GM21576 (cell line): Measurements from ENCODE around the gene RAB40B.
A peak's percentile ranks its signal among the peaks of the same experiment; 100 is the strongest.

Experiments
- ATAC-seq: cut with Tn5 transposase; IDR thresholded peaks from one replicate; pipeline ENCODE4 v1.9.1; 2021; ENCODE audit warnings: mild to moderate bottlenecking, moderate library complexity; ENCODE audit not compliant: unreplicated experiment

RAB40B gene

DNA sequence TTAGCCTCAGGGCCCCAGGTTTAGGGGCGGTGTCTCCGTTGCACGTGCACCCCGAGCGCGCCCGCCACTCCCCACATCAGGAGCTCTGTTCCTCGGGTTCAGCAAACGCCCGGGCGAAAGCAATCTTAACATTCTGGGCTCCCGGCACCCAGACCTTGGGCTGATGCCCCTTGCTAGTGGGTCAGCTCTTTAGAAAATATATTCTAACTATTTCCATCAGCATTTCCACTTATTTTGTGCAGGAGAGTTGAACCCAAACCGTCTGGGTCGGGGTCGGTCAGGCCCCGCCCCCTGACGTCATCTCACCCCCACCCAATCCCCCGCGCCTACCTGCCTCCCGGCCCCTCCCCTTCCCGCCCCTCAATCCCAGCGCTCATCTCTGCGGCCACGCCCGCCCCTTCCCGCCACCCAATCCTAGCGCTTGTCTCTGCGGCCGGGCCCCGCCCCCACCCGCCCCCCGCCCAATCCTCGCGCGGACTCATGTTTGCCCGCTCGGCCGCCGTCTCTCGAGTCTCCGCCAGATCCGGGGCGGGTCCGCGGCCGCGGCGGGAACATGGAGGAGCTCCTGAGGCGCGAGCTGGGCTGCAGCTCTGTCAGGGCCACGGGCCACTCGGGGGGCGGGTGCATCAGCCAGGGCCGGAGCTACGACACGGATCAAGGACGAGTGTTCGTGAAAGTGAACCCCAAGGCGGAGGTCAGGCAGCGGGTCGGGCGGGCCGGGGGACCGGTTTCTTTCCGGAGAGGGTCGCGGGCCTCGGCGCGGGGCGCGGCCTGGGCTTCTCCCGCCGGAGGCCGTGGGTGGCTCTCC, 17.9 kb upstream of the RAB40B start, which contains the start of gene FN3KRP:
Gene FN3KRP, plus strand, starts transcription at position 504 of the 808 bp plus-strand sequence. Its CDS starts 50 bp downstream, at position 554.
- ATAC-seq: peak; percentile 72

DNA sequence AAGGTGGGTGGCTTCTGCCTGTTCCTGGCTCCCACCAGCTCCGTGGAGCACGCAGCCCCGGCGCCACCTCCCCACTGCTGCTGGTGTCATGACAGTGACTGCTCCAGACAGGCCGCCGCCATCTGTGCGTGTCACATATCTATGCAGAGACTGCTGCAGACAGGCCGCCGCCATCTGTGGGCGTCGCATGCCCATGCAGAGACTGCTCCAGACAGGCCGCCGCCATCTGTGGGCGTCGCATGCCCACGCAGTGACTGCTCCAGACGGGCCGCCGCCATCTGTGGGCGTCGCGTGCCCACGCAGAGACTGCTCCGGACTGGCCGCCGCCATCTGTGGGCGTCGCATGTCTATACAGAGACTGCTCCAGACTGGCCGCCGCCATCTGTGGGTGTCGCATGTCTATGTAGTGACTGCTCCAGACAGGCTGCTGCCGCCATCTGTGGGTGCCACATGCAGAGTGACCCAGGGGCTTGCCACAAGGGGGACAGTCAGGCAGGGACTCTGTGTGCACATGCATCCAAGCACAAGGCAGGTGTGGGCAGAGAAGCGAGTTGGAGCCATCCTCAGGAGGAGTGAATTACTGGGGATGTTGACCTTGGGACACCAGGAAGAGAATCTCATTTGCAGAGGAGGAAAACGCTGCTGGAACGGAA, 14.7 kb upstream of the RAB40B start:
- ATAC-seq: no peak

DNA sequence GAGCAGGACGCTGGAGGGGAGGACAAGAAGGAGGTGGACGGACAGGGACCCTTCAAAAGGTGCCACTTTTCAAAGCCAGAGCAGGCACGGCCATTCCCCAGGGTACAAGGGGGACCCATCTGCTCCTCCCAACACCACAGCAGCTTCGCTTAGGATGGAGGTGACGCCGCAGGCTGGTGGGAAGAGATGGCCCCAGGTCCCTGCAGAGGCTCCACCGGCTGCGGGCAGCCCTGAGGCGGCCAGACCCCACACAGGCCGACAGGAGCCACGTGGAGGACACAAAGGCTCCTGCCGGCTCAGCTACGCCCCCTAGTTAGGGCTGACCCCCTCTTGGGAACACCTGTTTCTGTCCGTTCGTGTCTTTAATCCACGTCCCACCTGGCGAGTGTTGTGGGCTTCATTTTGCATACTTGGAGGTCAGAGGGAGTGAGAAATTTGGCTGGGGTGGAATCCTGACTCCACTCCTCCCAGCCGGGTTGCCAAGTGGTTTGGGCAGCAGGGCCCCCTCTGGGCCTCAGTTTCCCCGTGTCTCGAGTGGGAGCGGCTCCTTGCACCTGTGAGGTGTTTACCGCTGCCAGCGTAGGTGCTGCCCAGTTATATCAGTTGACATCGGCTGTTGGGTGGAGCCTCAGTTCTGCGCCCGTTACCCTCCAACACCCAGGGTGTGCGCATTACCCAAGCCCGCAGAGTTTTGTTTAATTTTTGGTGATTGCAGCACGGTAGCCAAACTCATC, 12.2 kb upstream of the RAB40B start:
- ATAC-seq: no peak

DNA sequence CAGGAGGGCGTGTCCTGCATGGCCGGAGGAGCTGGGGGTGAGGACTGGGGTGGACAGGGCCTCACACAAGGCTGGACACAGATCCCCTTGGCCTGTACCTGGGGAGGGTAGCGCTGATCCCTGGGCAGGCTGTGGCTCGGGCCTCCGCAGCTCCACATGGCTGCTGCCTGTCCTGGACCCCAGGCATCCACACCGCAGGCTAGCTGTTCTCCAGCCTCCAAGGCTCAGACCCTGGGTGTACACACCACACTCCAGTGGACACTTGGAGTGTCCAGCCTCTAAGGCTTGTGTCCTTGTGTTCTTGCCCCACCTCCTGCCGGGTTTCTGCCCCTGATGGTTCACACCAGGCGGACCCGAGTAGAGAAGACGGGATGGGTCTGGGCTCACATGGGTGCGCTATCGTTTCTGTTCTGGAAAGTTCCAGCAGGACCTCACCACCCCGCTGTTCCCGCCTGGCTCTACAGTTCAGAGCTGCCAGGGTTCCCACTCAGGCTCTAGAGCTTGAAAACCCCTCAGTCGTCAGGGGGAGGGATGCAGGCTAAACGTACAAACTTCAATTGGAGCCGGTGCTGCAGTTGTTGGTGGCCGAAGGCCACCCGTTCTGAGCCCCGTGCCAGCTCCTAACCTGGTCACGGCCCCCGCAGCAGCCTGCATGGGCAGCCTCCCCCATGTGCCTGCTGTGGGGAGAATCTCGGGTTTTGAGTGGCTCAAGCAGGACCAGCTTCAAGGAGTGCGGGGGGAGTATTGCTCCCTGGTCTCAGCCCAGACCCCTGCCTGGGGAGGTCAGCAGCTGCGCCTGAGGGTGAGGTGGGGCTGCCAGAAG, 11.4 kb upstream of the RAB40B start:
- no peak for ATAC-seq

DNA sequence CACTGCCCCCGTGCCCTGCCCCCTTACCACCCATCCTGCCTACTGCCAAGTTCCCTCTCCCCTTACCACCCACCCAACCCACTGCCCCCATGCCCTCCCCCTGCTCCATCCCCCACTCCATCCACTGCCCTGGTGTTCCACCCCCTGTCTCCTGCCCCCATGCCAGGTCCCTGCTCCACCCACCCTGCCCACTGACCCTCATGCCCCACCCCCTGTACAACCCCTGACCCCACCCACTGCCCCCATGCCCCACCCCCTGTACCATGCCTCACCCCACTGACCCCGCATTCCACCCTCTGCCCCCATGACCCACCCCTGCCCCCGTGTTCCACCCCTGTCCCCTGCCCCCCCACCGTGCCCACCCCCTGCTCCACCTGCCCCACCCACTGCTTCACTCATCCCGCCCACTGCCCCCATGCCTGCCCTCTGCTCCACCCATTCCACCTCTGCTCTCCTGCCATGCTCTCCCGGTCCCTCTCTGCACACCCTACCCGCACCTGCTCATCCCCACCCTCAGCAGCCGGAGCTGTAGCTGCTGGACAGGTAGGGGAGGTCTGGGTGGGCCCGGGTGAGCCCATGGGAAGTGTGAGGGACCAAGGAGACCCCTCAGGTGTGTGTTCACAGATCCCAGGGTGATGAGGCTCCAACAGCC, 10.7 kb upstream of the RAB40B start:
- no peak for ATAC-seq

DNA sequence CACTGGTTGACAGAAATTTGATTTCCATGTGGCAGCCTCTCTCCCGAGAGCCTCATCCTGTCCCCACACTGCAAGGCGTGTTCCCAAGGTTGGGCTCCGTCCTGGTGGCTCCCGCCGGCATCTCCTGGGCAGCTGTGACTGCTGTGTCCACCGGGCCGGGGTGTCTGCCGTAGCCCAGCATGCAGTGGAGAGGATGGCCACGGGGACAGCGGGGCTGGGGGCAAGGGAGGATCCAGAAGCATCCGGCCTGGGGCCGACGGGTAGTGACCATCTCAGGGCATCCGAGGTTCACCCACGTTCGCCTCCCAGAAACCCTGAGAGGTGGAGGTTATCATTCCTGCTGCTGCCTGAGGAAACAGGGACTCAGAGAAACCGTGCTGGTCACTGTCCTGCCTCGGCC, 7.3 kb upstream of the RAB40B start:
- no peak for ATAC-seq

DNA sequence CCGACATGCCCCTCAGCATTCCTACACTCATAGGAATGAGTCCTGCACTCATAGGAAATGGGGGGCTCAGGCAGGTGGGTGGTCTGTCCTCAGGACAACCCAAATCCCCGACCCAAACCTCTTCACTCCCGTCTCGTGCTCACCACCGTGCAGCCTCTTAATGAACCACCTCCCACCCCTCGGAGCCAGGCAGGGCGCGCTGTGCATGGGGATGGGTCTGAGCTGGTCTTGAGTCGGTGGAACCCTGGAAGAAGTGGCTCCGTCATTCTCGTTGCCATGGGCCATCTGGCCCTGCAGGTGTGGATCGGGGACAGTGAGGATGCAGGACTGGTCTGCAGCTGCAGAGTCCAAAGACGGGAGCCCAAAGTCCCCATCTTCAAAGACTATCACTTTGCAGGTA, 6.4 kb upstream of the RAB40B start:
- ATAC-seq: no peak

DNA sequence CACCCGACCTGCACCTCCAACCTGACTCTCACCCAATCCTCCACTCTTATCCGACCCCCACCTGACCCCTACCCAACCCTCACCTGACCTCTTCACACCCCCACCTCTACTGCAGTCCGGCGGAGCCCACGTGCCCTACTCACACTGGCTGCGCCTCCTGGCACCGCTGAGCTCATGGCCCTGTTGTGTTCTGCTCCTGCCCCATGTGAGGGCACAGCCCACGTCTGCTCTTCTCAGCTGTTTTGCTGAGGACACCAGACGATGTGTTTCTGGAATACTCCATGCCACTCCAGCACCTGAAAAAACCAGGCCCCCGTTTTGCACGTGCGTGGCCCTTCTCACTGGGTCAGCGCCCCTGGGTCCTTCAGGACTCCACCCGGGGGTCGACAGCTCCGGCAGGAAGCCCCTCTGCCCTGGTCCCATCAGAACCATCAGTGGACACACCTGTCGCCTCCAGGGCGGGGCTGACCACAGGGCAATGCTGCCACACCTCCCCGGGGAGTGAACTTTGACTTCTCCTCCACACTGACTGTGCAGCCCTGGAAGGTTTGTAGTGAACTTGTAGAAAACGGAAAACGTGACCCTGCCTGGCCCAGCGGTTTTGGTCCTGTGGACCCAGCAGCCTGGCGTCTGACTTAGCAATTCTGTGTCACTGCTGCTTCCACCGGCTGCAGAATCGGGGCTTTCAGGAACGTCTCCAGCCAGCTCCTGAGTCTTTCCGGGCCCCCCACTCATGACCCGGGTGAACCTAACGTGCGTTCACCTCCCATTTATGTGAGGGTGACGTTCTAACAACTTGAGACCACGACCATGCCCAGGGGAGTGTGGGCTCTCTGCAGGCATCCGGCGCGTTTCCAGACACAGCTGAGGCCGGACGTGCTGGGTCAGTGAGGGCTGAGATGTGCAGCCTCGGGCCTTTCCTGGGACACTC, 5.7 kb upstream of the RAB40B start:
- no peak for ATAC-seq

DNA sequence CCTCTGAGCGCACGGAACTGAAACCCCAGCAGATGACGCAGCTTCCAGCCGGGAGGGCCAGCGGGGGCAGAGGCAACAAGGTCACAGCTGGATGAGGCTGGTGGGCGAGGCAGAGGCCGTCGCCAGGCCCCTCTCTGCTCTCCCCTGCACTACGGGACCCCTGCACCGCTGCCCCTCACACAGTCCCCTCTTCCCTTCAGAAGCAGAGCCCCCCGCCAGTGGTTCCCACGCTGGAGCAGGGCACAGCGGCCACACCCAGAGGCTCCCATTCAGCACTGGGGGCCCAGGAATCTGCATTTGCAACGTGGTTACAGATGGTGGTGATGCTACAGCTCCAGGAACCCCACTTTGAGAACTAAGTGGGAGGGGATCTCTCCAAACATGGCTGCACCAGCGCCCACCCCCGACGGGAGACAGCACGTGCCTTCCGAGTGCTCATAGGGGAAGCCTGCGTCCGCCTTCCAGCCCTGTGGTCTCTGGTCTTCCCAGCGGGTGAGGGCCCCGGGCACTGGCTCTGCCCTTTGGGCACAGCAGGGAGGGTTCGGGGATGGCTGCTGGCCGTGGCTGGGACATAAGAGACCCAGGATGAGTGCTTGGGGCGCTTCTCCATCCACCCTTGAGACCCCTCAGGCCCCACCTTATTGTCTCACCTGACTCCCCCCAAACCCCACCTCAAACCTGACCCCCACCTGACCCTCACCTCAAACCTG, 4.7 kb upstream of the RAB40B start:
- ATAC-seq: no peak

DNA sequence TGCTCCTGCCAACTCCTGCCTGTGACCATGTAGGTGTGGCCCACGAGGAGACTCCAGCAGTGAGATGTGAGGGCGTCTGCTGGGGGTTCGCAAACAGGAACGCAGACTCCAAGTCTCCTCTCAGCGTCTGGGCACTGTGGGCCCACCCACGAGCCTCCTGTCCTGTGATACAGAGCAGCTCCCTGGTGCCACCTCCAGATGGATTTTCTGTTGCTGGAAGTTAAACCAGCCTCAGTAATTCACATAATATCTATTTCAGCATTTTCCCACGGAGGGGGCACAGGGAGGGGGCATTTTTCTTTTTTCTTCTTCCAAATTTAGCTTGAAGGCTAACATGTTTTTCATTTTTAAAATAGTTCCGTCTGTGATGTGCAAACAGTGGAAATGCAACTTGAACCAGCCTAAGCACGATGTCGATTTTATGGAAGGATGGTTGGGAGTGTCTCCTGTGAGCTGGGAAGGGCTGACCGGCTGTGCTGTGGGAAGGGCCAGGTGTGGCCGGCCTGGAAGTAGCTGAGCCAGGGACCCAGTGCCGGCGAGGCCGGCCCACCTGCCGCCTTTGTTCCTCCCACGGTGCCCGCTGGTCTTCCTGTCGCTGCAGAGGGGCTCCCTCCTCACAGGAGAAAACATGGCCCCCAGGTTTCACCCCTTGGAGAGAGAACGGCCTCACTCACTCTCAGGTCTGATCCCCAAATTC, 3.9 kb upstream of the RAB40B start:
- ATAC-seq: no peak

DNA sequence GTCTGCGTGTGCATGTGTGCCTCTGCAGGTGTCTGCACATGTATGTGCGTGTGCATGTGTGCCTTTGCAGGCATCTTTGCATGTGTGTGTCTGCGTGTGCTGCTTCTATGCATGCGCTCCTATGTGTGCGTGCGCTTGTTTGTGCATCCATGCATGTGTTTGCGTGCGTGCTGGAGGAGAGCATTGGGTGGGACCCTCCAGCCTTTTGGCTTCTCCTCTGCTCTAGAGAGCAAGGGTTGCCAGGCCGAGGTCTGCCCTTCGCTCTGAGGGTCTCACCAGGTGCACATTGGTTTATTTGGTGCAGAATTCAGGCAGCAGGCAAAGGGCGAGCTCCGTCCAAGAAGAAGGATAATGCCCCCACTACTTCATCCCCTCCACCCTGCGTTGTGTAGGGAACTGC, 1.1 kb upstream of the RAB40B start:
- no peak for ATAC-seq

DNA sequence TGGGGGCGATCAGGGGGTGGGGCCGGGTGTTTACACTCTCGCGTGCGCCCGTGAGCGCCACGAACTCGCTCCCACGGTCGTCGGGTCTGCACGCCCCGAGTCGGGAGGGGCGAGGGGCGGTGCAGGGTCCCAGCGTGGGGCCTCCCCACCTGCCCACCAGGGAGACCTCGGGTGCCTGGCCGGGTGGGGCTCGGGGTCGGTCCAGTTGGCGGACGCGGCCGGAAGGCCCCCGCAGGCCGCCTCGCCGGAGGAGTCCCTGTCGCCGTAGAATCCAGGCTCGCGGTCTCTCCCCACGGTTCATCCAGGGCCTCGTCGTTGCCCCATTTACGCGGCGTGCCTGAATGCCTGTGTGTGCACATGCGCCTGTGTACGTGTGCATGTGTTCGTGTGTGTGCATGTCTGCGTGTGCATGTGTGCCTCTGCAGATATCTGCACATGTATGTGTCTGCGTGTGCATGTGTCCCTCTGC, 510 bp upstream of the RAB40B start:
- peak; percentile 18 for ATAC-seq

DNA sequence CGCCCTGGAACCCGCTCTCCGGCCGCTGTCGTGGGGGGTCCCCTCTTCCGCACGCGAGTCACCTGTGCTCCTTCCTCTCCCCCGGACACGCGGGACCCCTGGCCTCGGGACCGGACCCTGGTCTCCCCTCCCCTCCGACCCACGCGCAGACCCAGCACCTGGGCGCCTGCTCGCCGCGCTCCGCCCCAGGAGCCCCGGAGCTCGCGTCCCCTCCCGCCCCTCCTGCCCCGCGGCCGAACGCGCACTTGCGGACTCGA, 762 bp downstream of the RAB40B start:
- ATAC-seq: no peak

DNA sequence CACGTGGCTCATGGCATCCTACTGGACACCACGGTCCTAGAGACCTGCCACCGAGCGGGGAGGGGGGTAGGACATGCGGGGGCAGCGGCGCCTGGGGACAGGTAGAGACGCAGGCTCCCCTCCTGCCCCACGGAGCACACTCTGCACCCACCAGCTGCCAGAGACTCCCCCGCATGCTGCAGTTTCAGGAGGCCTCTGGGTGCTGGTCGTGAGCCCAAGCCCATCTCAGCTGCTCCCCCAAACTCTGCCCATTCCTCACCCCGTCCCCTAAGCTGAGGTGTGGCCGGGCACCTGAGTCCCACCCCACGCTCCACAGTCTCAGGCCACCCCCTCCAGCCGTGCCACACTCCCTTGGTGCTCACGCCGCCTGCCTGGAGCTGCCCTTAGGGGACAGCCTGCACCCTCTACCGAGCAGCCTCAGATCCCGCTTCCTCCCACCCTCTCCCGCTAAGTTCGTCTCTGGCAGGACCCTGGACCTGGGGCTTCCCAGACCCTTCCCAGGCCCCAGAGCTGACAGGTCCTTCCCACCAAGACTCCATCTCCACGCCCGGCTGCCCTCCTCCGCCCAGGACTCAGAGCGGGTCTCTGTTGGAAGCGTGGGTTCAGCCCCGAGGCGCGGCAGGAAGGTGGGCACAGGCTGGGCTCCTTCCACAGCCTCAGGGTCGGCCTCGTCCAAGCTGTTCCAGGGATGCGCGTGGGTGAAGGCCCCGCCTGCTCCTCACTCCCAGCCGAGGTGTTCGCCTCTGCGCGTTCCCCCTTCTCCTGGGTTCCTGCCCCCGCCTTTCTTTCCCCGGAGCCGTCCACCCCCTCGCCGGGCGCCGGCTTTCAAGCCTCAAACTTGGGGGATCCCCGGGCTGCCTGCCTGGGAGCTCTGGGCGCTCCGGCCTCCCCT, 1.3 kb downstream of the RAB40B start:
- no peak for ATAC-seq

DNA sequence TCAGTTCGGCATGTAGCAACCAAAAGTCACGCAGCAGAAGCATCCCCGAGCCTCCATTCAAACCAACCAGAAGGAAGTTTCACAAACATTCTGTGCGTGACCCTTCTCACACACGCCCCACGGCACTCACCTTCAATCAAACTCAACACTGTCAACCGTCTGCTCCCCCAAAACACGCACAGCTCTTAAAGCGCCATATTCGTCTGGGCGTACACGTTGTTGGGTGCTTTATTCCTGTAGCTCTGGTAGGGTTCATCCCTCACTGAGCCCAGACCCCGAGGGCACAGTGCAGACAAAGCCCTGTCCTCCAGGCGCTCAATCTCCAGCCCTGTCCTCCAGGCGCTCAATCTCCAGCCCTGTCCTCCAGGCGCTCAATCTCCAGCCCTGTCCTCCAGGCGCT, 2.2 kb downstream of the RAB40B start:
- ATAC-seq: no peak

DNA sequence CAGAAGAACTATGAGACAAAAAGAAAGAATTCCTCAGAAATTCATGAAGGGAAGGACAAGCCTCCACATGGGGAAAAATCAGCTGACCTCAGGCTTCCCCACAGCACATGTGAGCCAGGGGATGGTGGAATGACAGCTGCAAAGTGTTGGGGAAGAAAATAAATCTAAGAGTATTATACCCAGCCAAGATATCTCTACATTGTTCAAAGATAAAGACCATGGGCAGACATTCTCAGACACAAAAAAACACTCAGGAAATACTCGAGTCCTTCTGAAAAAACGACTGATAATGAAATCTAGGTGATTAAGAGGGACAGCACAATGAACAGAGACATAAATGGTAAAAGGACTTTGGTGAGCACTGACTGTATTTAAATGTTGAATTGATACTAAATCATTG, 3.9 kb downstream of the RAB40B start:
- ATAC-seq: no peak

DNA sequence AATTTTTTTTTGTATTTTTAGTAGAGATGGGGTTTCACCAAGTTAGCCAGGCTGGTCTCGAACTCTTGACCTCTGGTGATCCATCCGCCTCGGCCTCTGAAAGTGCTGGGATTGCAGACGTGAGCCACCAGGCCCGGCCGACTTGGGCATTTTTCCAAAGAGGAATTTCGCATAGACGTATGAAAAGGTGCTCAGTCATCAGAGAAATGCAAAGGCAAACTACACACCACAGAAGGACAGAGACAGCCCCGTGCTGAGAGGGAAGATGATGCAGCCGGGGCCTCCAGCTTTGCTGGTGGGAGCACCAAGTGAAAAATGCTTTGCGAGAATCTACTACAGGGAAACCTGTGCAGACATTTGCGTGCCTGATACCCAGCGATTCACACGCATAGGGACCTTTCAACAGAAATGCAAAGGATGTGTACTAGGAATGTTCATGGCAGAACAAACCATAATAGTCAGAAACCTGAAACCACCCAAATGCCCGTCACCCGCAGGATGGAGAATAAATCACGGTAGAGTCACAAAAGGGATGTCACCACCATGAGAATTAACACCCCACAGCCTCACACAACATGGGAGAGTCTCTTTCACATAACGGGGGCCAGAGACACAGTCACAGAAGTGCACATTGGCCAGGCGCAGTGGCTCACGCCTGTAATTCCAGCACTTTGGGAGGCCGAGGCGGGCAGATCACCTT, 5.2 kb downstream of the RAB40B start:
- ATAC-seq: no peak
